Liver (tissue), 2 donors: ENCODE measurements around the gene CDKL4.

Source experiments
- TF ChIP-seq, protein P1 (sequence below): fragments of 150-350 bp; IDR thresholded peaks from 2 replicates; pipeline ENCODE4 v1.5.1; 2017; ENCODE audit warnings: improper control_type of control experiment, low read depth, low read length; ENCODE audit not compliant: missing input control
- TF ChIP-seq, protein P2 (sequence below): IDR thresholded peaks from 2 replicates; pipeline ENCODE4 v1.6.1; 2016; ENCODE audit warnings: antibody characterized with exemption
- donor health status: healthy.

DNA sequence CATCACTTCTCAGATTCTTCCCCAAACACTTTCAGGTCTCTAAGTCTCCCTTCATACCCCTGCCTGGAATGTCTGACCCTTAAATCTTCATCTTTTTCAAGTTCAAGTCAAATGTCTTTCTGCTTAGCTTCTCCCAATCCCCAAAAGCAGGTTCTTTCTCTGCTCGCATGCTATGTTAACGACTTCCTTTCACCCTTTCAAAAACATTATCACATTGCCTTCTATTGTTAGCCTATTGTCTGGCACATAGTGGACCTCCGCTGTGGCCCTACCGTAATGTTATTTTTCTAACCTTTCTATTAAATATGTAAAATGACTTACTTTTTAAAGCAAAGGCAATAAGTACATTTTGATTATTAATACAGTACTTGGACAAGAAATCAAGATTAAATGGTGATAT lies 2.2 kb downstream of the CDKL4 start:
- TF ChIP-seq, protein P1, sequence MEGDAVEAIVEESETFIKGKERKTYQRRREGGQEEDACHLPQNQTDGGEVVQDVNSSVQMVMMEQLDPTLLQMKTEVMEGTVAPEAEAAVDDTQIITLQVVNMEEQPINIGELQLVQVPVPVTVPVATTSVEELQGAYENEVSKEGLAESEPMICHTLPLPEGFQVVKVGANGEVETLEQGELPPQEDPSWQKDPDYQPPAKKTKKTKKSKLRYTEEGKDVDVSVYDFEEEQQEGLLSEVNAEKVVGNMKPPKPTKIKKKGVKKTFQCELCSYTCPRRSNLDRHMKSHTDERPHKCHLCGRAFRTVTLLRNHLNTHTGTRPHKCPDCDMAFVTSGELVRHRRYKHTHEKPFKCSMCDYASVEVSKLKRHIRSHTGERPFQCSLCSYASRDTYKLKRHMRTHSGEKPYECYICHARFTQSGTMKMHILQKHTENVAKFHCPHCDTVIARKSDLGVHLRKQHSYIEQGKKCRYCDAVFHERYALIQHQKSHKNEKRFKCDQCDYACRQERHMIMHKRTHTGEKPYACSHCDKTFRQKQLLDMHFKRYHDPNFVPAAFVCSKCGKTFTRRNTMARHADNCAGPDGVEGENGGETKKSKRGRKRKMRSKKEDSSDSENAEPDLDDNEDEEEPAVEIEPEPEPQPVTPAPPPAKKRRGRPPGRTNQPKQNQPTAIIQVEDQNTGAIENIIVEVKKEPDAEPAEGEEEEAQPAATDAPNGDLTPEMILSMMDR = no peak
- TF ChIP-seq, protein P2, sequence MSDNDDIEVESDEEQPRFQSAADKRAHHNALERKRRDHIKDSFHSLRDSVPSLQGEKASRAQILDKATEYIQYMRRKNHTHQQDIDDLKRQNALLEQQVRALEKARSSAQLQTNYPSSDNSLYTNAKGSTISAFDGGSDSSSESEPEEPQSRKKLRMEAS = no peak
